Osteoblast (primary cell): ENCODE results near the gene P3R3URF. TPM values are rescaled to one million over a fixed set of nuclear protein-coding genes. Genes with fewer than 3 reads are reported as not detected.

Experiments used
- DNase-seq: peaks from one replicate; pipeline ENCODE4 v3.0.0; 2011; ENCODE audit warnings: low spot score, mixed read lengths; ENCODE audit not compliant: insufficient read length; ENCODE audit errors: missing footprints
- H2AFZ ChIP-seq: 2 replicates; pipeline ENCODE4 v1.6.0; 2011; ENCODE audit warnings: mild to moderate bottlenecking, low read length
- H3K27ac ChIP-seq: 2 replicates; pipeline ENCODE4 v1.5.1; 2011; ENCODE audit warnings: mild to moderate bottlenecking, low read depth, low read length, moderate library complexity
- H3K27me3 ChIP-seq: 2 replicates; pipeline ENCODE4 v1.6.0; 2012; ENCODE audit warnings: mild to moderate bottlenecking, control low read depth, inconsistent platforms, low read length, moderate library complexity; ENCODE audit not compliant: insufficient read depth
- H3K36me3 ChIP-seq: 2 replicates; pipeline ENCODE4 v1.5.1; 2011; ENCODE audit warnings: mild to moderate bottlenecking, low read length, control low read depth, moderate library complexity; ENCODE audit not compliant: insufficient read depth
- H3K4me1 ChIP-seq: 2 replicates; pipeline ENCODE4 v1.5.1; 2011; ENCODE audit warnings: mild to moderate bottlenecking, low read length, control low read depth, moderate library complexity; ENCODE audit not compliant: insufficient read depth
- H3K4me2 ChIP-seq: 2 replicates; pipeline ENCODE4 v1.6.0; 2011; ENCODE audit warnings: mild to moderate bottlenecking, low read length; ENCODE audit not compliant: insufficient read depth
- H3K4me3 ChIP-seq: fragments of 200-600 bp; sonication (generic); 3 replicates; pipeline ENCODE4 v1.5.1; 2012; ENCODE audit warnings: mild to moderate bottlenecking, low read length, inconsistent platforms; ENCODE audit not compliant: insufficient read depth
- H3K79me2 ChIP-seq: 2 replicates; pipeline ENCODE4 v1.6.0; 2012; ENCODE audit warnings: mild to moderate bottlenecking, low read length, control low read depth, inconsistent platforms; ENCODE audit not compliant: insufficient read depth
- H3K9me3 ChIP-seq: 2 replicates; pipeline ENCODE4 v1.5.1; 2011; ENCODE audit warnings: low read depth, low read length, control low read depth
- H4K20me1 ChIP-seq: 2 replicates; pipeline ENCODE4 v1.6.0; 2012; ENCODE audit warnings: mild to moderate bottlenecking, low read length, control low read depth; ENCODE audit not compliant: insufficient read depth
- small RNA-seq: library from RNA; depleted of rRNA; stranded (forward); fragments of <200 nt; gene quantifications from one replicate; pipeline ENCODE3, GENCODE V24; 2012
- total RNA-seq: library from RNA; depleted of rRNA; stranded (reverse); fragments of >200 nt; gene quantifications from 2 replicates; pipeline ENCODE4 v1.2.3, GENCODE V29; 2012
- TF ChIP-seq, protein P1 (sequence below): IDR thresholded peaks from 2 replicates; pipeline ENCODE4 v1.5.1; 2011; ENCODE audit warnings: mild to moderate bottlenecking, low read depth, low read length, moderate library complexity; ENCODE audit errors: extremely low read depth

The P3R3URF gene
- total RNA-seq, 1 donor: not detected

DNA sequence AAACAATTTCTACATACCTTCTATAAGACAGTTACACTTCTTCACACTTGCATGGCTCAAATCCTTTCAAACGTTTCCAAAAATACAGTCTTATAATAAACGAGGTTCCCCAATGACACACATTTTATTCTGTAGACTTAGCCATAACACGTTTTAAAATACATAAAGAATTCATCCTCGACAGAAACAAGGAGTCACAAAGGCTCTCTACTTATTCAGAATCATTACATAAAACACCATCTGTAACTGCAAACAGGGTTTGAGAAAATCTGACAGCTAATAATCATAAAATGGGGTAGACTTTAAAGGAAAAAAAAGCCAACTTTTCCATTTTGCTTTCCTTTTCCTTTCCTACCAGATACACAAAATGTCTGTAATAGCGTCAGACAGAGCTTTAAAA, 45.7 kb downstream of the P3R3URF start:
- no peaks in the 10 kb centered on the region for H3K27me3 ChIP-seq
- H3K36me3 ChIP-seq: no peaks in the 10 kb centered on the region
- H3K27ac ChIP-seq: peak overlapping the region; percentile 48
- peaks cover 23% of the 10 kb centered on the region for H3K4me1 ChIP-seq
- no peaks in the 10 kb centered on the region for H4K20me1 ChIP-seq
- no peaks in the 10 kb centered on the region for H3K9me3 ChIP-seq
- H3K79me2 ChIP-seq: peaks cover 16% of the 10 kb centered on the region
- peak overlapping the region; percentile 91 for H3K4me2 ChIP-seq
- TF ChIP-seq, protein P1, sequence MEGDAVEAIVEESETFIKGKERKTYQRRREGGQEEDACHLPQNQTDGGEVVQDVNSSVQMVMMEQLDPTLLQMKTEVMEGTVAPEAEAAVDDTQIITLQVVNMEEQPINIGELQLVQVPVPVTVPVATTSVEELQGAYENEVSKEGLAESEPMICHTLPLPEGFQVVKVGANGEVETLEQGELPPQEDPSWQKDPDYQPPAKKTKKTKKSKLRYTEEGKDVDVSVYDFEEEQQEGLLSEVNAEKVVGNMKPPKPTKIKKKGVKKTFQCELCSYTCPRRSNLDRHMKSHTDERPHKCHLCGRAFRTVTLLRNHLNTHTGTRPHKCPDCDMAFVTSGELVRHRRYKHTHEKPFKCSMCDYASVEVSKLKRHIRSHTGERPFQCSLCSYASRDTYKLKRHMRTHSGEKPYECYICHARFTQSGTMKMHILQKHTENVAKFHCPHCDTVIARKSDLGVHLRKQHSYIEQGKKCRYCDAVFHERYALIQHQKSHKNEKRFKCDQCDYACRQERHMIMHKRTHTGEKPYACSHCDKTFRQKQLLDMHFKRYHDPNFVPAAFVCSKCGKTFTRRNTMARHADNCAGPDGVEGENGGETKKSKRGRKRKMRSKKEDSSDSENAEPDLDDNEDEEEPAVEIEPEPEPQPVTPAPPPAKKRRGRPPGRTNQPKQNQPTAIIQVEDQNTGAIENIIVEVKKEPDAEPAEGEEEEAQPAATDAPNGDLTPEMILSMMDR: no peak
- H2AFZ ChIP-seq: peak overlapping the region; percentile 56
- no peak for DNase-seq
- peak overlapping the region; percentile 84 for H3K4me3 ChIP-seq

DNA sequence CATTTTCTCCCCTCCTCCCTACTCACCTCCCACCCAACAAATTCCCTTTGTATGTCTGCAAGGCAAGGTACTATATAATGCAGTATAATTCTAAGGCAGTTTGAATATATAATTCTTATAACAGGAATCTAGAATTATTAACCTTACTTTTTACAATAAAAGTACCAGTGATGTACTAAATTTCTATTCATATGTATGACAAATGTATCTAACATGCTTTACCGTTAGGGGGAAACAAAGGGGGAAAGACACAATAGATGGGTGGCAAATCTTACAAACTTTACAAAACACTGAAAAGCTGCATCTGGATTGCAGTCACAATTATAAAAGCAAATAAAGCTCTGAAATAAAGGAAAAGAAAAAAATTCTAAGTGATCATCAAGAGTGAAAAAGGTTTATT, 46.2 kb downstream of the P3R3URF start:
- H3K36me3 ChIP-seq: no peaks in the 10 kb centered on the region
- no peaks in the 10 kb centered on the region for H3K27me3 ChIP-seq
- H2AFZ ChIP-seq: peak overlapping the region; percentile 56
- DNase-seq: no peak
- H3K9me3 ChIP-seq: no peaks in the 10 kb centered on the region
- no peak overlapping the region for H3K27ac ChIP-seq
- H3K4me3 ChIP-seq: peak overlapping the region; percentile 84
- H3K79me2 ChIP-seq: peaks cover 16% of the 10 kb centered on the region
- peak overlapping the region; percentile 91 for H3K4me2 ChIP-seq
- TF ChIP-seq, protein P1: no peak
- no peaks in the 10 kb centered on the region for H4K20me1 ChIP-seq
- peaks cover 19% of the 10 kb centered on the region for H3K4me1 ChIP-seq

DNA sequence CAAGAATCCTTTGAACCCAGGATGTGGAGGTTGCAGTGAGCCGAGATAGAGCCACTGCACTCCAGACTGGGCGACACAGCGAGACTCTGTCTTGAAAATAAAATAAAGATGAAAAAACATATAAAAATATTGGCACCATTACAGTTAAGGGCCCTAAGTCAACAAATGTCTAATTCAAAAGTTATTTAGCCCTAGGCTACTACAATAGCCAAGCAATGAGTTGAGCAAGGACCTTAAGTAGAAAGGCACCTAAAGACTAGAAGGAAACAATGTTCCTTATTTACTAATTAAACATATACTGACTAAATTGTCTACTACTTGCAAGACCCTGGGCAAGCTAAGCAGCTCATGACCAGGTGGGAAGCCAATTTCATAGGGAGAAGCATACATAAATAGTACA, 47.9 kb downstream of the P3R3URF start:
- H3K36me3 ChIP-seq: no peaks in the 10 kb centered on the region
- H3K9me3 ChIP-seq: no peaks in the 10 kb centered on the region
- H4K20me1 ChIP-seq: no peaks in the 10 kb centered on the region
- no peak for DNase-seq
- H3K4me1 ChIP-seq: peaks cover 2% of the 10 kb centered on the region
- no peaks in the 10 kb centered on the region for H3K27me3 ChIP-seq
- H2AFZ ChIP-seq: no peak overlapping the region
- H3K79me2 ChIP-seq: peaks cover 16% of the 10 kb centered on the region
- no peak overlapping the region for H3K27ac ChIP-seq
- H3K4me3 ChIP-seq: no peak overlapping the region
- H3K4me2 ChIP-seq: no peak overlapping the region
- TF ChIP-seq, protein P1: no peak

Small RNA genes lying within 50 kb of the gene (small RNA-seq; reads per million reads assigned to genes)
- gene AL672043.1: not detected

Other genes with a start within 250 kb of the P3R3URF start
- 4.0 and 5.3 TPM in 2 replicates for gene PIK3R3, start 43.9 kb downstream of the P3R3URF start, total RNA-seq
- gene TSPAN1, start 1.4 kb downstream of the P3R3URF start, total RNA-seq: 0.59 and 1.1 TPM in 2 replicates
- gene POMGNT1, start 21.9 kb upstream of the P3R3URF start, total RNA-seq: 43.9 and 45.6 TPM in 2 replicates
- gene LURAP1, start 26.8 kb upstream of the P3R3URF start, total RNA-seq: 4.1 and 4.3 TPM in 2 replicates
- 0.59 and 1.4 TPM in 2 replicates for gene RAD54L, start 71.3 kb upstream of the P3R3URF start, total RNA-seq
- gene LRRC41, start 127.1 kb upstream of the P3R3URF start, total RNA-seq: 103 and 104 TPM in 2 replicates
- 197 and 202 TPM in 2 replicates for gene UQCRH, start 127.2 kb upstream of the P3R3URF start, total RNA-seq
- 17.4 and 20.3 TPM in 2 replicates for gene NSUN4, start 164.3 kb upstream of the P3R3URF start, total RNA-seq
- 2.4 and 4.0 TPM in 2 replicates for gene FAAH, start 217.8 kb upstream of the P3R3URF start, total RNA-seq